WTC11 (cell line): ENCODE results near the gene GPR161. TPM values are rescaled to one million over a fixed set of nuclear protein-coding genes. Genes with fewer than 3 reads are reported as not detected.

Experiments used
- ATAC-seq: fragments of 200-7000 bp; cut with Tn5 transposase; 2 replicates; pipeline ENCODE4 v1.10.0; 2021; ENCODE audit warnings: mild to moderate bottlenecking, moderate library complexity
- CTCF ChIA-PET: fragments of 300-600 bp; sonication (Branson Sonifier 250); formaldehyde crosslinking; loops from one replicate; lab custom pipeline; 2021; ENCODE audit warnings: antibody characterized with exemption; lab: Charles Lee
- POLR2A ChIA-PET: fragments of 350-600 bp; sonication (Branson Sonifier 250); formaldehyde crosslinking; loops from one replicate; lab custom pipeline; 2021; ENCODE audit warnings: antibody characterized with exemption; lab: Charles Lee
- DNase-seq: peaks from one replicate; pipeline ENCODE4 v3.0.0; 2021; ENCODE audit warnings: low spot score
- H3K27ac Mint-ChIP-seq: 2 replicates; pipeline ENCODE4 v1.8.0; 2021; ENCODE audit warnings: mixed read lengths
- H3K27me3 Mint-ChIP-seq: 2 replicates; pipeline ENCODE4 v1.8.0; 2021; ENCODE audit warnings: low read depth, mild to moderate bottlenecking, moderate library complexity, mixed read lengths
- H3K36me3 Mint-ChIP-seq: 2 replicates; pipeline ENCODE4 v1.8.0; 2021; ENCODE audit warnings: mixed read lengths
- H3K4me1 Mint-ChIP-seq: 2 replicates; pipeline ENCODE4 v1.8.0; 2022; ENCODE audit warnings: mixed read lengths
- H3K4me3 Mint-ChIP-seq: 2 replicates; pipeline ENCODE4 v1.8.0; 2021; ENCODE audit warnings: mild to moderate bottlenecking, moderate library complexity, mixed read lengths
- H3K9me3 Mint-ChIP-seq: 2 replicates; pipeline ENCODE4 v1.8.0; 2021; ENCODE audit warnings: mixed read lengths
- CREB1 ChIP-seq: sonication (generic); formaldehyde crosslinking; IDR thresholded peaks from 2 replicates; pipeline ENCODE4 v1.8.0; 2023; ENCODE audit warnings: mild to moderate bottlenecking, missing genetic modification reagents
- EMX1 ChIP-seq: fragments of 250-450 bp; sonication (Bioruptor Pico); IDR thresholded peaks from 2 replicates; pipeline ENCODE4 v1.8.0; 2021; ENCODE audit warnings: mild to moderate bottlenecking
- NR2C2 ChIP-seq: sonication (generic); formaldehyde crosslinking; IDR thresholded peaks from 2 replicates; pipeline ENCODE4 v1.8.0; 2022; ENCODE audit warnings: mild to moderate bottlenecking, missing genetic modification reagents
- PRRX2 ChIP-seq: fragments of 250-450 bp; sonication (Bioruptor Pico); IDR thresholded peaks from 2 replicates; pipeline ENCODE4 v1.8.0; 2021; ENCODE audit warnings: mild to moderate bottlenecking
- TCF7 ChIP-seq: sonication (generic); formaldehyde crosslinking; IDR thresholded peaks from 2 replicates; pipeline ENCODE4 v1.8.0; 2022; ENCODE audit warnings: mild to moderate bottlenecking, low read depth, missing genetic modification reagents, moderate library complexity
- TEAD1 ChIP-seq: sonication (generic); formaldehyde crosslinking; IDR thresholded peaks from 2 replicates; pipeline ENCODE4 v1.8.0; 2022; ENCODE audit warnings: mild to moderate bottlenecking, missing genetic modification reagents
- TEAD4 ChIP-seq: sonication (generic); formaldehyde crosslinking; IDR thresholded peaks from 2 replicates; pipeline ENCODE4 v1.8.0; 2022; ENCODE audit warnings: mild to moderate bottlenecking, missing genetic modification reagents
- ZNF219 ChIP-seq: sonication (generic); formaldehyde crosslinking; IDR thresholded peaks from 2 replicates; pipeline ENCODE4 v1.8.0; 2023; ENCODE audit warnings: missing genetic modification reagents, mild to moderate bottlenecking, borderline replicate concordance
- ZNF232 ChIP-seq: sonication (generic); formaldehyde crosslinking; IDR thresholded peaks from 2 replicates; pipeline ENCODE4 v1.8.0; 2022; ENCODE audit warnings: mild to moderate bottlenecking, missing genetic modification reagents
- ZNF396 ChIP-seq: fragments of 250-450 bp; sonication (Bioruptor Pico); IDR thresholded peaks from 2 replicates; pipeline ENCODE4 v1.8.0; 2021; ENCODE audit warnings: mild to moderate bottlenecking, moderate library complexity, borderline replicate concordance
- ZNF416 ChIP-seq: fragments of 250-450 bp; sonication (Bioruptor Pico); IDR thresholded peaks from 2 replicates; pipeline ENCODE4 v1.9.0; 2021; ENCODE audit warnings: mild to moderate bottlenecking, inconsistent platforms
- ZNF671 ChIP-seq: fragments of 250-450 bp; sonication (Bioruptor Pico); IDR thresholded peaks from 2 replicates; pipeline ENCODE4 v1.8.0; 2021; ENCODE audit warnings: mild to moderate bottlenecking
- total RNA-seq: library from RNA; stranded (reverse); gene quantifications from 3 replicates; pipeline ENCODE4 v1.2.3, GENCODE V29; 2021
- TF ChIP-seq, protein P1 (sequence below): sonication (generic); formaldehyde crosslinking; IDR thresholded peaks from 2 replicates; pipeline ENCODE4 v1.8.1; 2023; ENCODE audit warnings: mild to moderate bottlenecking, moderate library complexity, missing genetic modification reagents
- TF ChIP-seq, protein P2 (sequence below): fragments of 250-450 bp; sonication (Bioruptor Pico); IDR thresholded peaks from 2 replicates; pipeline ENCODE4 v2.1.2; 2022; ENCODE audit warnings: mild to moderate bottlenecking, moderate library complexity
- TF ChIP-seq, protein P3 (sequence below): sonication (generic); formaldehyde crosslinking; IDR thresholded peaks from 2 replicates; pipeline ENCODE4 v1.8.1; 2022; ENCODE audit warnings: mild to moderate bottlenecking, moderate library complexity, missing genetic modification reagents
- TF ChIP-seq, protein P4 (sequence below): fragments of 250-450 bp; sonication (Bioruptor Pico); conservative IDR thresholded peaks from 2 replicates; pipeline ENCODE4 v1.9.0; 2021; ENCODE audit warnings: mild to moderate bottlenecking
- TF ChIP-seq, protein P5 (sequence below): sonication (generic); formaldehyde crosslinking; IDR thresholded peaks from 2 replicates; pipeline ENCODE4 v1.8.1; 2023; ENCODE audit warnings: mild to moderate bottlenecking, missing genetic modification reagents
- TF ChIP-seq, protein P6 (sequence below): fragments of 250-450 bp; sonication (Bioruptor Pico); IDR thresholded peaks from 2 replicates; pipeline ENCODE4 v1.8.0; 2021; ENCODE audit warnings: mild to moderate bottlenecking
- TF ChIP-seq, protein P7 (sequence below): sonication (generic); formaldehyde crosslinking; IDR thresholded peaks from 2 replicates; pipeline ENCODE4 v1.8.0; 2022; ENCODE audit warnings: mild to moderate bottlenecking, missing genetic modification reagents
- TF ChIP-seq, protein P8 (sequence below): sonication (generic); formaldehyde crosslinking; IDR thresholded peaks from 2 replicates; pipeline ENCODE4 v1.8.0; 2023; ENCODE audit warnings: mild to moderate bottlenecking, missing genetic modification reagents

Gene GPR161
- total RNA-seq, 1 experiment from 2014 or later: 11.6 TPM

DNA sequence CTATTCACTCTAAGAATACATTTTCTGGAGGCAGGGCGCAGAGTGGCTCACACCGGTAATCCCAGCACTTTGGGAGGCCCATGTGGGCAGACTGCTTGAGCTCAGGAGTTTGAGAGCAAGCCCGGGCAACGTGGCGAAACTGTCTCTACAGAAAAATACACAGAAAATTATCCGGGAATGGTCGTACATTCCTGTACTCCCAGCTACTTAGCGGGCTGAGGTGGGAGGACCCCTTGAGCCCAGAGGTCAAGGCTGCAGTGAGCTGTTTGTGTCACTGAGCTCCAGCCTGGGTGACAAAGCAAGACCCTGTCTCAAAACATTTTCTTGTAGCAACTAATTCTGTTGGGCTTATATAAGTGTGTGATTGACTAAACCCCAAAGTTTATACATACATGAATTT lies 30.5 kb downstream of the GPR161 start (continued):
- TF ChIP-seq, protein P1, sequence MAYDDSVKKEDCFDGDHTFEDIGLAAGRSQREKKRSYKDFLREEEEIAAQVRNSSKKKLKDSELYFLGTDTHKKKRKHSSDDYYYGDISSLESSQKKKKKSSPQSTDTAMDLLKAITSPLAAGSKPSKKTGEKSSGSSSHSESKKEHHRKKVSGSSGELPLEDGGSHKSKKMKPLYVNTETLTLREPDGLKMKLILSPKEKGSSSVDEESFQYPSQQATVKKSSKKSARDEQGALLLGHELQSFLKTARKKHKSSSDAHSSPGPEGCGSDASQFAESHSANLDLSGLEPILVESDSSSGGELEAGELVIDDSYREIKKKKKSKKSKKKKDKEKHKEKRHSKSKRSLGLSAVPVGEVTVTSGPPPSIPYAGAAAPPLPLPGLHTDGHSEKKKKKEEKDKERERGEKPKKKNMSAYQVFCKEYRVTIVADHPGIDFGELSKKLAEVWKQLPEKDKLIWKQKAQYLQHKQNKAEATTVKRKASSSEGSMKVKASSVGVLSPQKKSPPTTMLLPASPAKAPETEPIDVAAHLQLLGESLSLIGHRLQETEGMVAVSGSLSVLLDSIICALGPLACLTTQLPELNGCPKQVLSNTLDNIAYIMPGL (CRISPR knock-in tag): no peak
- no peak for TF ChIP-seq ZNF232
- no peak for TF ChIP-seq PRRX2 (CRISPR knock-in tag)
- no peak for TF ChIP-seq EMX1 (CRISPR knock-in tag)
- no peak for TF ChIP-seq ZNF396 (CRISPR knock-in tag)
- TF ChIP-seq, protein P2, sequence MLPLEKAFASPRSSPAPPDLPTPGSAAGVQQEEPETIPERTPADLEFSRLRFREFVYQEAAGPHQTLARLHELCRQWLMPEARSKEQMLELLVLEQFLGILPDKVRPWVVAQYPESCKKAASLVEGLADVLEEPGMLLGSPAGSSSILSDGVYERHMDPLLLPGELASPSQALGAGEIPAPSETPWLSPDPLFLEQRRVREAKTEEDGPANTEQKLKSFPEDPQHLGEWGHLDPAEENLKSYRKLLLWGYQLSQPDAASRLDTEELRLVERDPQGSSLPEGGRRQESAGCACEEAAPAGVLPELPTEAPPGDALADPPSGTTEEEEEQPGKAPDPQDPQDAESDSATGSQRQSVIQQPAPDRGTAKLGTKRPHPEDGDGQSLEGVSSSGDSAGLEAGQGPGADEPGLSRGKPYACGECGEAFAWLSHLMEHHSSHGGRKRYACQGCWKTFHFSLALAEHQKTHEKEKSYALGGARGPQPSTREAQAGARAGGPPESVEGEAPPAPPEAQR: no peak
- TF ChIP-seq, protein P3, sequence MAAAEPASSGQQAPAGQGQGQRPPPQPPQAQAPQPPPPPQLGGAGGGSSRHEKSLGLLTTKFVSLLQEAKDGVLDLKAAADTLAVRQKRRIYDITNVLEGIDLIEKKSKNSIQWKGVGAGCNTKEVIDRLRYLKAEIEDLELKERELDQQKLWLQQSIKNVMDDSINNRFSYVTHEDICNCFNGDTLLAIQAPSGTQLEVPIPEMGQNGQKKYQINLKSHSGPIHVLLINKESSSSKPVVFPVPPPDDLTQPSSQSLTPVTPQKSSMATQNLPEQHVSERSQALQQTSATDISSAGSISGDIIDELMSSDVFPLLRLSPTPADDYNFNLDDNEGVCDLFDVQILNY (CRISPR knock-in tag): no peak
- no peak for TF ChIP-seq TEAD1
- TF ChIP-seq ZNF219 (CRISPR knock-in tag): no peak
- no peak for TF ChIP-seq ZNF671 (CRISPR knock-in tag)
- TF ChIP-seq CREB1 (CRISPR knock-in tag): no peak

DNA sequence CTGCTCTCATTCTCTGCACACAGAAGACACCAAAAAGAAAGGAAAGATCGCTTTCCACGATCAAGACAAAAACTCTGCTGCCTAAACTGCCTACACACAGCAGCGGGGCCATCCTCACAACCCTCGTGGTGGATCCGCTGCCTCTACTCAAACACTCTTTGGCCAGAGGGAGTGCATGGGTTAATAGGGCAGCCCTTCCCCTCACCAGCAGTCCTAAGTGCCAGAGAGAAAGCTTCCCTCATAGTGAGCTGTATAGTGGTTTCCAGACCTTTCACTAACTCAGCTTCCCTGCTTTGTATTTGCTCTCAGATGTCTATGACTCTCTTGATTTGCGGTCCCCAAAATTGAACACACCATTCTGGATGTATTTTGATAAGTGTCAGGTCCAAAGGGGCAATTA lies 30.9 kb downstream of the GPR161 start:
- H3K9me3 Mint-ChIP-seq: no peaks in the 10 kb centered on the region
- H3K4me1 Mint-ChIP-seq: peaks cover 17% of the 10 kb centered on the region
- CTCF ChIA-PET: interaction anchor here (0.7 to 2.1 kb wide), 2 partner anchors 13 to 24 kb away, joined by 3 to 15 read pairs; no protein-coding TSS in a partner anchor
- H3K36me3 Mint-ChIP-seq: no peaks in the 10 kb centered on the region
- no peak overlapping the region for H3K4me3 Mint-ChIP-seq
- no peak overlapping the region for H3K27ac Mint-ChIP-seq
- POLR2A ChIA-PET: no interaction called here
- TF ChIP-seq TCF7 (CRISPR knock-in tag): no peak
- TF ChIP-seq, protein P4, sequence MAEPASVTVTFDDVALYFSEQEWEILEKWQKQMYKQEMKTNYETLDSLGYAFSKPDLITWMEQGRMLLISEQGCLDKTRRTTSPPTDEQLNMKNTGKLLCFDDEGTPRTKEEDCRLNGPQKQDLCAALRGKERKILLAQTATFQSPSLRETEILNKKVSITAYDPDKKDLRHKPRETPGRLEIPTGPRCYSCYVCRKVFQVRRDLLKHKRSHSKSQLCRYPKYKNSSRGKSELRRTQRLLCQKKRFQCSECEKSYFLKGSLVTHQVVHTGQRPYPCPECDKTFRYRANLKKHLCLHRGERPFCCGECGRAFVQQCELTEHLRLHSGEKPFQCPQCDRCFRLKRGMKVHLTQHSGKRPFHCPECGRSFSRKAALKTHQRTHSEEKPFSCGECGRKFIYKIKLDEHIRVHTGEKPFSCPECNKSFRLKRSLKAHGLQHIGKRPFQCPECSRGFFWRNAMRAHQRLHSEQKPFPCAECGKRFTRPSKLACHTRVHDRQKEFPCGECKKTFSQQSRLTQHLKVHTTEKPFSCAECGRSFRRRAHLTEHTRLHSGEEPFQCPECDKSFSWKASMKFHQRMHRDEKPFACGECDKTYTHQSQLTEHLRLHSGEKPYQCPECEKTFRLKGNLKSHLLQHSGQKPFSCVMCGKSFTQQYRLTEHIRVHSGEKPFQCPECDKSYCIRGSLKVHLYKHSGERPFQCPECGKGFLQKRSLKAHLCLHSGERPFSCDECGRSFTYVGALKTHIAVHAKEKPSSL (CRISPR knock-in tag): no peak
- TF ChIP-seq, protein P5, sequence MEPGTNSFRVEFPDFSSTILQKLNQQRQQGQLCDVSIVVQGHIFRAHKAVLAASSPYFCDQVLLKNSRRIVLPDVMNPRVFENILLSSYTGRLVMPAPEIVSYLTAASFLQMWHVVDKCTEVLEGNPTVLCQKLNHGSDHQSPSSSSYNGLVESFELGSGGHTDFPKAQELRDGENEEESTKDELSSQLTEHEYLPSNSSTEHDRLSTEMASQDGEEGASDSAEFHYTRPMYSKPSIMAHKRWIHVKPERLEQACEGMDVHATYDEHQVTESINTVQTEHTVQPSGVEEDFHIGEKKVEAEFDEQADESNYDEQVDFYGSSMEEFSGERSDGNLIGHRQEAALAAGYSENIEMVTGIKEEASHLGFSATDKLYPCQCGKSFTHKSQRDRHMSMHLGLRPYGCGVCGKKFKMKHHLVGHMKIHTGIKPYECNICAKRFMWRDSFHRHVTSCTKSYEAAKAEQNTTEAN (CRISPR knock-in tag): no peak
- no peak for TF ChIP-seq TEAD4
- no peaks in the 10 kb centered on the region for H3K27me3 Mint-ChIP-seq
- ATAC-seq (peak; percentile 63), DNase-seq (no peak)

DNA sequence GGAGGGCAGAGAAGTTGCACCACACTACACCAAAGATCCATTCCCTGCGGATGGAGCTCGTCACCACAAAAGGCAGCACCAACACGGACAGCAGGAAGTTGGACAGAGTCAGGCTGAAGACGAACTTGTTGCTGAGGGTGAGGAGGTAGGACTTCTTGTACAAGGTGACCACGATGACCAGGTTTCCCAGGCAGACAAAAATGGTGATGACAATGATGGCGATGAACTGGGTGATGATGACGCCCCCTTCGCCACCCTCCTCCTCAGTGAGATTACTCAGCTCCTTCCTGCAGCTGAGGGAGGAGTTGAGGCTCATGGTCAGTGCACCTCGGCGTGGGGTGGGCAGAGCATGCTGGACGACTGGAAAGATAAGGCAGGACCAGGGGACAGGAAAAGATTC lies 32.2 kb downstream of the GPR161 start:
- H3K27me3 Mint-ChIP-seq: no peaks in the 10 kb centered on the region
- H3K4me1 Mint-ChIP-seq: peaks cover 16% of the 10 kb centered on the region
- no peak overlapping the region for H3K4me3 Mint-ChIP-seq
- H3K9me3 Mint-ChIP-seq: no peaks in the 10 kb centered on the region
- ATAC-seq (no peak), DNase-seq (no peak)
- peak overlapping the region; percentile 24; the same call in 1 of the 2 replicates for H3K27ac Mint-ChIP-seq
- POLR2A ChIA-PET: no interaction called here
- CTCF ChIA-PET: interaction anchor here (1.0 to 1.6 kb wide), 3 partner anchors 12 to 131 kb away, joined by 3 to 4 read pairs (median 3); no protein-coding TSS in a partner anchor
- no peaks in the 10 kb centered on the region for H3K36me3 Mint-ChIP-seq
- TF ChIP-seq NR2C2 (CRISPR knock-in tag) (no peak), ZNF416 (CRISPR knock-in tag) (no peak)
- TF ChIP-seq, protein P6, sequence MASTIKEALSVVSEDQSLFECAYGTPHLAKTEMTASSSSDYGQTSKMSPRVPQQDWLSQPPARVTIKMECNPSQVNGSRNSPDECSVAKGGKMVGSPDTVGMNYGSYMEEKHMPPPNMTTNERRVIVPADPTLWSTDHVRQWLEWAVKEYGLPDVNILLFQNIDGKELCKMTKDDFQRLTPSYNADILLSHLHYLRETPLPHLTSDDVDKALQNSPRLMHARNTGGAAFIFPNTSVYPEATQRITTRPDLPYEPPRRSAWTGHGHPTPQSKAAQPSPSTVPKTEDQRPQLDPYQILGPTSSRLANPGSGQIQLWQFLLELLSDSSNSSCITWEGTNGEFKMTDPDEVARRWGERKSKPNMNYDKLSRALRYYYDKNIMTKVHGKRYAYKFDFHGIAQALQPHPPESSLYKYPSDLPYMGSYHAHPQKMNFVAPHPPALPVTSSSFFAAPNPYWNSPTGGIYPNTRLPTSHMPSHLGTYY (CRISPR knock-in tag): no peak
- TF ChIP-seq, protein P7, sequence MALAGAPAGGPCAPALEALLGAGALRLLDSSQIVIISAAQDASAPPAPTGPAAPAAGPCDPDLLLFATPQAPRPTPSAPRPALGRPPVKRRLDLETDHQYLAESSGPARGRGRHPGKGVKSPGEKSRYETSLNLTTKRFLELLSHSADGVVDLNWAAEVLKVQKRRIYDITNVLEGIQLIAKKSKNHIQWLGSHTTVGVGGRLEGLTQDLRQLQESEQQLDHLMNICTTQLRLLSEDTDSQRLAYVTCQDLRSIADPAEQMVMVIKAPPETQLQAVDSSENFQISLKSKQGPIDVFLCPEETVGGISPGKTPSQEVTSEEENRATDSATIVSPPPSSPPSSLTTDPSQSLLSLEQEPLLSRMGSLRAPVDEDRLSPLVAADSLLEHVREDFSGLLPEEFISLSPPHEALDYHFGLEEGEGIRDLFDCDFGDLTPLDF (CRISPR knock-in tag): no peak
- TF ChIP-seq, protein P8, sequence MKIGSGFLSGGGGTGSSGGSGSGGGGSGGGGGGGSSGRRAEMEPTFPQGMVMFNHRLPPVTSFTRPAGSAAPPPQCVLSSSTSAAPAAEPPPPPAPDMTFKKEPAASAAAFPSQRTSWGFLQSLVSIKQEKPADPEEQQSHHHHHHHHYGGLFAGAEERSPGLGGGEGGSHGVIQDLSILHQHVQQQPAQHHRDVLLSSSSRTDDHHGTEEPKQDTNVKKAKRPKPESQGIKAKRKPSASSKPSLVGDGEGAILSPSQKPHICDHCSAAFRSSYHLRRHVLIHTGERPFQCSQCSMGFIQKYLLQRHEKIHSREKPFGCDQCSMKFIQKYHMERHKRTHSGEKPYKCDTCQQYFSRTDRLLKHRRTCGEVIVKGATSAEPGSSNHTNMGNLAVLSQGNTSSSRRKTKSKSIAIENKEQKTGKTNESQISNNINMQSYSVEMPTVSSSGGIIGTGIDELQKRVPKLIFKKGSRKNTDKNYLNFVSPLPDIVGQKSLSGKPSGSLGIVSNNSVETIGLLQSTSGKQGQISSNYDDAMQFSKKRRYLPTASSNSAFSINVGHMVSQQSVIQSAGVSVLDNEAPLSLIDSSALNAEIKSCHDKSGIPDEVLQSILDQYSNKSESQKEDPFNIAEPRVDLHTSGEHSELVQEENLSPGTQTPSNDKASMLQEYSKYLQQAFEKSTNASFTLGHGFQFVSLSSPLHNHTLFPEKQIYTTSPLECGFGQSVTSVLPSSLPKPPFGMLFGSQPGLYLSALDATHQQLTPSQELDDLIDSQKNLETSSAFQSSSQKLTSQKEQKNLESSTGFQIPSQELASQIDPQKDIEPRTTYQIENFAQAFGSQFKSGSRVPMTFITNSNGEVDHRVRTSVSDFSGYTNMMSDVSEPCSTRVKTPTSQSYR (CRISPR knock-in tag): no peak
